Kidney glomerular epithelial cell (primary cell): ENCODE results near the gene FTO.

Experiments
- DNase-seq: peaks from one replicate; lab custom pipeline; 2025; lab: John Stamatoyannopoulos, UW

The FTO gene

GRCh38 chr16:54126907-54127306, 423.0 kb downstream of the FTO start:
- no peak for DNase-seq

GRCh38 chr16:54128629-54129234, 424.8 kb downstream of the FTO start:
- DNase-seq = no peak

GRCh38 chr16:54129810-54130209, 425.9 kb downstream of the FTO start:
- no peak for DNase-seq

GRCh38 chr16:54135361-54136275, 431.7 kb downstream of the FTO start:
- DNase-seq = peak; percentile 39

- peak; percentile 23 for DNase-seq
Measured at GRCh38 chr16:54136276-54136625, 432.3 kb downstream of the FTO start.

GRCh38 chr16:54140057-54140787, 436.3 kb downstream of the FTO start:
- no peak for DNase-seq

- no peak for DNase-seq
Measured at GRCh38 chr16:54140788-54141136, 436.8 kb downstream of the FTO start.

GRCh38 chr16:54142787-54143186, 438.8 kb downstream of the FTO start:
- no peak for DNase-seq

GRCh38 chr16:54143410-54143809, 439.5 kb downstream of the FTO start:
- DNase-seq = no peak

GRCh38 chr16:54143934-54144571, 440.1 kb downstream of the FTO start:
- DNase-seq = no peak

GRCh38 chr16:54144572-54144947, 440.6 kb downstream of the FTO start:
- no peak for DNase-seq

- DNase-seq = no peak
Measured at GRCh38 chr16:54145881-54146280, 441.9 kb downstream of the FTO start.

GRCh38 chr16:54148974-54149373, 445.0 kb downstream of the FTO start:
- DNase-seq = no peak

GRCh38 chr16:54150861-54151260, 446.9 kb downstream of the FTO start:
- DNase-seq = no peak

- no peak for DNase-seq
Measured at GRCh38 chr16:54152362-54153239, 448.6 kb downstream of the FTO start.

- no peak for DNase-seq
Measured at GRCh38 chr16:54153240-54153934, 449.4 kb downstream of the FTO start.

GRCh38 chr16:54156349-54156748, 452.4 kb downstream of the FTO start:
- DNase-seq = no peak

GRCh38 chr16:54158986-54159385, 455.0 kb downstream of the FTO start:
- no peak for DNase-seq

GRCh38 chr16:54159490-54160080, 455.6 kb downstream of the FTO start:
- no peak for DNase-seq

- no peak for DNase-seq
Measured at GRCh38 chr16:54160252-54160860, 456.4 kb downstream of the FTO start.
